Gastroesophageal sphincter (tissue), 3 donors: ENCODE measurements around the gene P2RY2.

ENCODE experiments used
- POLR2A ChIP-seq, 2 donors: fragments of 450-650 bp; IDR thresholded peaks; one replicate each; pipeline ENCODE4 v1.6.1; 2017; ENCODE audit warnings: antibody characterized with exemption in 2 of 2, mild to moderate bottlenecking in 2 of 2, moderate library complexity in 1 of 2
- TF ChIP-seq, protein P1 (sequence below), 4 experiments: fragments of 200-600 bp in 2 of 4; fragments of 450-650 bp in 2 of 4; sonication (generic) in 1 of 4; IDR thresholded peaks; one replicate each; pipeline ENCODE4 v1.5.1; 2017 to 2019; ENCODE audit warnings: antibody characterized with exemption in 4 of 4, mild to moderate bottlenecking in 2 of 4, moderate library complexity in 2 of 4

- TF ChIP-seq, protein P1, sequence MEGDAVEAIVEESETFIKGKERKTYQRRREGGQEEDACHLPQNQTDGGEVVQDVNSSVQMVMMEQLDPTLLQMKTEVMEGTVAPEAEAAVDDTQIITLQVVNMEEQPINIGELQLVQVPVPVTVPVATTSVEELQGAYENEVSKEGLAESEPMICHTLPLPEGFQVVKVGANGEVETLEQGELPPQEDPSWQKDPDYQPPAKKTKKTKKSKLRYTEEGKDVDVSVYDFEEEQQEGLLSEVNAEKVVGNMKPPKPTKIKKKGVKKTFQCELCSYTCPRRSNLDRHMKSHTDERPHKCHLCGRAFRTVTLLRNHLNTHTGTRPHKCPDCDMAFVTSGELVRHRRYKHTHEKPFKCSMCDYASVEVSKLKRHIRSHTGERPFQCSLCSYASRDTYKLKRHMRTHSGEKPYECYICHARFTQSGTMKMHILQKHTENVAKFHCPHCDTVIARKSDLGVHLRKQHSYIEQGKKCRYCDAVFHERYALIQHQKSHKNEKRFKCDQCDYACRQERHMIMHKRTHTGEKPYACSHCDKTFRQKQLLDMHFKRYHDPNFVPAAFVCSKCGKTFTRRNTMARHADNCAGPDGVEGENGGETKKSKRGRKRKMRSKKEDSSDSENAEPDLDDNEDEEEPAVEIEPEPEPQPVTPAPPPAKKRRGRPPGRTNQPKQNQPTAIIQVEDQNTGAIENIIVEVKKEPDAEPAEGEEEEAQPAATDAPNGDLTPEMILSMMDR (IDR thresholded peaks at IDR 0.05), result no peak
- TF ChIP-seq POLR2A (IDR thresholded peaks at IDR 0.05), result no peak
These were observed 31.7 kb upstream of the P2RY2 start for GRCh38 chr11:73186294-73186850.
